Measurements from ENCODE around the gene KHDC3L. TPM values are rescaled to one million over a fixed set of nuclear protein-coding genes. Genes with fewer than 3 reads are reported as not detected.

Gene KHDC3L
- total RNA-seq, 6 experiments from 2014 or later = not detected

DNA sequence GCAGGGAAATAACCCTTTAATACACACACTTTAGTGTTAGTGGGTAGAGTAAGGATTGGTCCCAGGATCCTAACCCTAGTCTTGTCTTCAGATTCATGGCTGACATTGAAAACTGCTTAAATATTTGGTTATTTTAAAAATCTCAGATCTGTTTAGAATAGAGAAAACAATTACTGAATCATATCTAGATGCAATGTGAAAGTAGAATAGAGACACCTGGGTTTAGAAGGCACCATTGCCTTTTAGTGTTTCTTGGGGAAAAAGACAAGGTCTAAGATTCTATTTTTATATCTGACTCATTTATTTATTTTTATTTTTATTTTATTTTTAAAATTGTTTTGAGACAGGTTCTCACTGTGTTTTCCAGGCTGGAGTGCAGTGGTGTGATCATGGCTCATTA lies 38.2 kb downstream of the KHDC3L start:
- ATAC-seq = no peak
- Histone ChIP-seq H3K4me3 (no peak overlapping the region), H3K4me1 (no peaks in the 10 kb centered on the region), H3K36me3 (no peaks in the 10 kb centered on the region), H3K27ac (no peak overlapping the region), H3K9me3 (no peaks in the 10 kb centered on the region), H3K27me3 (no peaks in the 10 kb centered on the region)
- TF ChIP-seq, protein P1, sequence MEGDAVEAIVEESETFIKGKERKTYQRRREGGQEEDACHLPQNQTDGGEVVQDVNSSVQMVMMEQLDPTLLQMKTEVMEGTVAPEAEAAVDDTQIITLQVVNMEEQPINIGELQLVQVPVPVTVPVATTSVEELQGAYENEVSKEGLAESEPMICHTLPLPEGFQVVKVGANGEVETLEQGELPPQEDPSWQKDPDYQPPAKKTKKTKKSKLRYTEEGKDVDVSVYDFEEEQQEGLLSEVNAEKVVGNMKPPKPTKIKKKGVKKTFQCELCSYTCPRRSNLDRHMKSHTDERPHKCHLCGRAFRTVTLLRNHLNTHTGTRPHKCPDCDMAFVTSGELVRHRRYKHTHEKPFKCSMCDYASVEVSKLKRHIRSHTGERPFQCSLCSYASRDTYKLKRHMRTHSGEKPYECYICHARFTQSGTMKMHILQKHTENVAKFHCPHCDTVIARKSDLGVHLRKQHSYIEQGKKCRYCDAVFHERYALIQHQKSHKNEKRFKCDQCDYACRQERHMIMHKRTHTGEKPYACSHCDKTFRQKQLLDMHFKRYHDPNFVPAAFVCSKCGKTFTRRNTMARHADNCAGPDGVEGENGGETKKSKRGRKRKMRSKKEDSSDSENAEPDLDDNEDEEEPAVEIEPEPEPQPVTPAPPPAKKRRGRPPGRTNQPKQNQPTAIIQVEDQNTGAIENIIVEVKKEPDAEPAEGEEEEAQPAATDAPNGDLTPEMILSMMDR (IDR thresholded peaks at IDR 0.05) = no peak
- TF ChIP-seq POLR2A (IDR thresholded peaks at IDR 0.05) = no peak
- intact Hi-C loops (cut with DNase I) = no loop called here
- no peak for DNase-seq

DNA sequence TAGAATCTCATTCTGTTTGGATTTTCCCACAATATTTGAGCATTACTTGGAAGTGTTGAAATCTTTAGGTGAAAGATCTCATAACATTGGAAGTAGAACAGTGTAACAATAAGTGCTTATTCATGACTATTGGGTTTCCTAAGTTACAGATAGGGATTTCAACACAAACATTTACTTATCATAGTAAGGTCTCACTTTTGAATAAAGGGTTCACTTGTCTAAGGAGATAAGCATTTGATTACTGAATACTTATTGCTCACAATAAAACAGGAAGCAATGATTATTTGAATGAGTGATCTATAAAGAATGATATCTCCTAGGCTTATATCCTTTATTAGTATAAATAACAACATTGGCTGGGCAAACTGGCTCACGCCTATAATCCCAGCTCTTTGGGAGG lies 46.9 kb downstream of the KHDC3L start:
- DNase-seq = no peak
- TF ChIP-seq POLR2A (IDR thresholded peaks at IDR 0.05) = no peak
- TF ChIP-seq, protein P1 (IDR thresholded peaks at IDR 0.05) = no peak
- Histone ChIP-seq H3K9me3 (no peaks in the 10 kb centered on the region), H3K4me1 (no peaks in the 10 kb centered on the region), H3K4me3 (no peak overlapping the region), H3K27ac (no peak overlapping the region), H3K27me3 (no peaks in the 10 kb centered on the region), H3K36me3 (no peaks in the 10 kb centered on the region)
- 100% methylated on average over 1 of the region's 1 CpG for WGBS (ENCODE audit: insufficient coverage, low coverage, low lambda C conversion rate, missing lambda C conversion rate)
- intact Hi-C loops (cut with DNase I) = no loop called here
- no peak for ATAC-seq

DNA sequence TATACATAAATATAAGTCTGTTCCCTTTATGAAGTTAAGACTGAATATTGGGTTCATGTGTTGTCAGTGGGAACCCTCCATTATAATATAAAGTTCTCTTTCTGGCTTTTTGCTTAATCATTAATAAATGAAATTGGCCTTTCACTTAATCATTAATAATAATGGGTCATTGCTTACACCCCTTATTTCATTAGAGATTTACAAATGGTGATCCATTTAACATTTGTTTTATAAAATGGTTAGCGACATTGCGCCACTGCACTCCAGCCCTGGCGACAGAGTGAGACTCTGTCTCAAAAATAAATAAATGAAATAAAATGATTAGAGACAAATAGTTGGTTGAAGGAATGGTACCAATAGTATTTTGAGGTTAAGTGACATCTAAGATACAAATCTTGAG lies 50.6 kb downstream of the KHDC3L start:
- ATAC-seq (no peak), DNase-seq (no peak)
- intact Hi-C loops (cut with DNase I) = no loop called here

More for the DNA sequence above, 50.6 kb downstream of the KHDC3L start:
- Histone ChIP-seq H3K4me1 (no peaks in the 10 kb centered on the region), H3K27ac (no peak overlapping the region), H3K27me3 (no peaks in the 10 kb centered on the region), H3K4me3 (no peak overlapping the region), H3K36me3 (no peaks in the 10 kb centered on the region), H3K9me3 (no peaks in the 10 kb centered on the region)
- WGBS (ENCODE audit: insufficient coverage, low coverage, low lambda C conversion rate, missing lambda C conversion rate) = 77% methylated on average over 3 of the region's 3 CpGs
- TF ChIP-seq, protein P1 (IDR thresholded peaks at IDR 0.05) = no peak
- TF ChIP-seq POLR2A (IDR thresholded peaks at IDR 0.05) = no peak

Small RNA genes within 50 kb of the gene (small RNA-seq; reads per million reads assigned to genes)
- 0 reads per million in 2 experiments for gene RPL39P3

Other genes starting within 250 kb of the KHDC3L start
- gene KHDC1L, start 137.2 kb upstream of the KHDC3L start, total RNA-seq = not detected
- under 1 TPM in 1 of 6 experiments, not detected in 5; 0.55 TPM for gene KHDC1, start 99.5 kb upstream of the KHDC3L start, total RNA-seq
- gene DPPA5, start 8.4 kb upstream of the KHDC3L start, total RNA-seq = not detected
- gene OOEP, start 7.2 kb downstream of the KHDC3L start, total RNA-seq = not detected
- gene DDX43, start 32.2 kb downstream of the KHDC3L start, total RNA-seq = not detected
- gene CGAS, start 89.6 kb downstream of the KHDC3L start, total RNA-seq = 1 to 10 TPM in 1 of 6 experiments, under 1 TPM in 5; 0.37 to 1.1 (median 0.78) TPM
- gene MTO1, start 99.1 kb downstream of the KHDC3L start, total RNA-seq = 10 to 100 TPM; 24.6 to 33.7 (median 29.0) TPM
- 1,000 to 10,000 TPM; 2,452 to 4,356 (median 3,217) TPM for gene EEF1A1, start 158.4 kb downstream of the KHDC3L start, total RNA-seq

Measured in right lobe of liver (tissue), 6 donors.